H9 (cell line): Measurements from ENCODE around the gene COL27A1. TPM values are rescaled to one million over a fixed set of nuclear protein-coding genes. Genes with fewer than 3 reads are reported as not detected.

Source experiments
- DNase-seq: peaks from one replicate; pipeline ENCODE4 v3.0.0-alpha.2; 2017
- H2AFZ ChIP-seq: one replicate; pipeline ENCODE4 v1.6.1; 2013; ENCODE audit warnings: mild to moderate bottlenecking, low read length, control low read depth, moderate library complexity
- H2AK5ac ChIP-seq: 2 replicates; pipeline ENCODE4 v1.6.1; 2013; ENCODE audit warnings: low read length, control low read depth, mixed read lengths; ENCODE audit not compliant: insufficient read length
- H2BK120ac ChIP-seq: one replicate; pipeline ENCODE4 v1.6.1; 2013; ENCODE audit warnings: low read depth, mild to moderate bottlenecking, low read length, control low read depth, inconsistent platforms; ENCODE audit not compliant: poor library complexity, severe bottlenecking
- H2BK12ac ChIP-seq: 2 replicates; pipeline ENCODE4 v1.6.1; 2013; ENCODE audit warnings: low read length, control low read depth, mixed read lengths, low read depth; ENCODE audit not compliant: insufficient read length
- H2BK15ac ChIP-seq: 2 replicates; pipeline ENCODE4 v1.6.1; 2013; ENCODE audit warnings: low read depth, low read length, control low read depth
- H2BK20ac ChIP-seq: one replicate; pipeline ENCODE4 v1.6.1; 2013; ENCODE audit warnings: low read depth, mild to moderate bottlenecking, low read length, control low read depth, inconsistent platforms; ENCODE audit not compliant: poor library complexity, severe bottlenecking
- H2BK5ac ChIP-seq: 2 replicates; pipeline ENCODE4 v1.6.1; 2013; ENCODE audit warnings: low read length, control low read depth, mixed read lengths; ENCODE audit not compliant: insufficient read length
- H3K14ac ChIP-seq: 2 replicates; pipeline ENCODE4 v1.6.1; 2013; ENCODE audit warnings: low read length, control low read depth; ENCODE audit not compliant: insufficient read depth
- H3K18ac ChIP-seq: 2 replicates; pipeline ENCODE4 v1.6.1; 2013; ENCODE audit warnings: low read depth, mild to moderate bottlenecking, mixed read lengths, low read length, control low read depth; ENCODE audit not compliant: insufficient read length
- H3K23ac ChIP-seq: 2 replicates; pipeline ENCODE4 v1.6.1; 2013; ENCODE audit warnings: low read length, control low read depth, mixed read lengths, low read depth; ENCODE audit not compliant: insufficient read length
- H3K23me2 ChIP-seq: 2 replicates; pipeline ENCODE4 v1.6.1; 2013; ENCODE audit warnings: low read depth, mild to moderate bottlenecking, mixed read lengths, low read length, control low read depth; ENCODE audit not compliant: insufficient read length, poor library complexity, severe bottlenecking
- H3K27ac ChIP-seq: 2 replicates; pipeline ENCODE4 v1.5.1; 2013; ENCODE audit warnings: low read length, control low read depth, mixed read lengths, low read depth; ENCODE audit not compliant: insufficient read length
- H3K27me3 ChIP-seq: 2 replicates; pipeline ENCODE4 v1.6.1; 2013; ENCODE audit warnings: low read length, control low read depth, inconsistent platforms; ENCODE audit not compliant: insufficient read depth
- H3K4ac ChIP-seq: 2 replicates; pipeline ENCODE4 v1.6.1; 2013; ENCODE audit warnings: low read depth, mild to moderate bottlenecking, control low read depth, inconsistent platforms, low read length, moderate library complexity
- H3K4me1 ChIP-seq: 2 replicates; pipeline ENCODE4 v1.6.1; 2013; ENCODE audit warnings: low read length, control low read depth, inconsistent platforms; ENCODE audit not compliant: insufficient read depth
- H3K4me2 ChIP-seq: 2 replicates; pipeline ENCODE4 v1.6.1; 2013; ENCODE audit warnings: low read length, control low read depth, mixed read lengths; ENCODE audit not compliant: insufficient read length, insufficient read depth
- H3K56ac ChIP-seq: 2 replicates; pipeline ENCODE4 v1.6.1; 2013; ENCODE audit warnings: low read depth, mild to moderate bottlenecking, mixed read lengths, low read length, control low read depth; ENCODE audit not compliant: insufficient read length
- H3K79me1 ChIP-seq: 2 replicates; pipeline ENCODE4 v1.6.1; 2013; ENCODE audit warnings: low read depth, mild to moderate bottlenecking, moderate library complexity, low read length, control low read depth, inconsistent platforms; ENCODE audit not compliant: insufficient read depth, poor library complexity, severe bottlenecking
- H3K79me2 ChIP-seq: 2 replicates; pipeline ENCODE4 v1.6.1; 2013; ENCODE audit warnings: low read length, control low read depth, inconsistent platforms; ENCODE audit not compliant: insufficient read depth
- H3K9ac ChIP-seq: 2 replicates; pipeline ENCODE4 v1.6.1; 2013; ENCODE audit warnings: low read length, control low read depth, mixed read lengths; ENCODE audit not compliant: insufficient read length; ENCODE audit errors: extremely low read depth
- H3K9me3 ChIP-seq: one replicate; pipeline ENCODE4 v1.6.1; 2013; ENCODE audit warnings: low read depth, low read length, inconsistent platforms; ENCODE audit not compliant: control insufficient read depth
- H3T11ph ChIP-seq: one replicate; pipeline ENCODE4 v1.6.1; 2013; ENCODE audit warnings: mild to moderate bottlenecking, low read length, control low read depth, inconsistent platforms
- H4K20me1 ChIP-seq: one replicate; pipeline ENCODE4 v1.6.1; 2013; ENCODE audit not compliant: control insufficient read depth, insufficient read length, insufficient read depth
- H4K5ac ChIP-seq: 2 replicates; pipeline ENCODE4 v1.6.1; 2013; ENCODE audit warnings: low read depth, mild to moderate bottlenecking, mixed read lengths, low read length, control low read depth; ENCODE audit not compliant: insufficient read length
- H4K8ac ChIP-seq: replicated peaks from 2 replicates; pipeline ENCODE4 v1.6.1; 2013; ENCODE audit warnings: low read length, control low read depth, mixed read lengths, low read depth; ENCODE audit not compliant: insufficient read length
- H4K91ac ChIP-seq: 2 replicates; pipeline ENCODE4 v1.6.1; 2013; ENCODE audit warnings: low read depth, mild to moderate bottlenecking, moderate library complexity, mixed read lengths, low read length, control low read depth; ENCODE audit not compliant: insufficient read length
- H3K27ac Mint-ChIP-seq, 3 experiments: 2 replicates in 2 of 3; 3 replicates in 1 of 3; pipeline ENCODE4 v1.8.0; 2020 to 2021; ENCODE audit warnings: mixed read lengths in 3 of 3, mild to moderate bottlenecking in 1 of 3, moderate library complexity in 1 of 3
- H3K27me3 Mint-ChIP-seq: 2 replicates; pipeline ENCODE4 v1.8.0; 2021; ENCODE audit warnings: low read depth, mild to moderate bottlenecking, moderate library complexity, mixed read lengths
- H3K36me3 Mint-ChIP-seq, 3 experiments: 2 replicates in 2 of 3; 3 replicates in 1 of 3; pipeline ENCODE4 v1.8.0; 2020 to 2021; ENCODE audit warnings: low read depth in 3 of 3, mixed read lengths in 3 of 3; ENCODE audit not compliant: insufficient read depth in 1 of 3
- H3K4me1 Mint-ChIP-seq, 2 experiments: 2 replicates each; pipeline ENCODE4 v1.8.0; 2020; ENCODE audit warnings: mixed read lengths in 2 of 2
- H3K4me3 Mint-ChIP-seq, 2 experiments: 2 replicates in 1 of 2; 3 replicates in 1 of 2; pipeline ENCODE4 v1.8.0; 2020 to 2021; ENCODE audit warnings: mild to moderate bottlenecking in 2 of 2, mixed read lengths in 2 of 2, moderate library complexity in 1 of 2
- H3K9me3 Mint-ChIP-seq, 2 experiments: 2 replicates in 1 of 2; 3 replicates in 1 of 2; pipeline ENCODE4 v1.8.0; 2020; ENCODE audit warnings: mild to moderate bottlenecking in 2 of 2, mixed read lengths in 2 of 2, moderate library complexity in 1 of 2
- CTCF ChIP-seq: fragments of 200-600 bp; sonication (generic); conservative IDR thresholded peaks from 3 replicates; pipeline ENCODE4 v1.8.0; 2021; ENCODE audit warnings: antibody characterized with exemption, mild to moderate bottlenecking
- WGBS: extraction: QIAGEN DNeasy Blood & Tissue Kit; methylation state at CpG from one replicate; pipeline ENCODE4 v1.1.7; 2013; ENCODE audit warnings: missing lambda C conversion rate, low lambda C conversion rate, mixed read lengths; ENCODE audit not compliant: insufficient read length; ENCODE audit errors: extremely low coverage; 5-methylcytosine and 5-hydroxymethylcytosine counted together
- total RNA-seq: library from RNA; stranded (reverse); gene quantifications from 2 replicates; pipeline ENCODE4 v1.2.1, GENCODE V29; 2021

COL27A1 gene
- total RNA-seq, 1 experiment from 2014 or later = 17.9 TPM

GRCh38 chr9:114125476-114126013 is 29.8 kb upstream of the COL27A1 start:
- Histone ChIP-seq H3K23ac (no peak overlapping the region), H3K23me2 (no peaks in the 10 kb centered on the region), H2BK15ac (no peak overlapping the region), H3K4me1 (no peaks in the 10 kb centered on the region), H2BK20ac (no peak overlapping the region), H4K91ac (no peak overlapping the region), H2AFZ (no peak overlapping the region), H3K14ac (no peak overlapping the region), H2BK120ac (no peak overlapping the region), H4K20me1 (no peaks in the 10 kb centered on the region), H3K18ac (no peak overlapping the region), H3K9me3 (no peaks in the 10 kb centered on the region), H3K79me2 (no peaks in the 10 kb centered on the region), H2BK5ac (no peak overlapping the region), H3K27ac (no peak overlapping the region), H3K4me2 (no peak overlapping the region), H3K79me1 (no peaks in the 10 kb centered on the region), H3K27me3 (no peaks in the 10 kb centered on the region; the same call in 1 of the 2 replicates), H4K5ac (no peak overlapping the region), H3K4ac (no peak overlapping the region), H3K9ac (no peak overlapping the region), H2BK12ac (no peak overlapping the region), H2AK5ac (no peak overlapping the region), H4K8ac (no peak overlapping the region), H3T11ph (no peak overlapping the region), H3K56ac (no peak overlapping the region)
- peaks cover 7 to 29% of the 10 kb centered on the region in 2 experiments for H3K4me1 Mint-ChIP-seq
- no CpG with 5 or more reads among the region's 10 CpGs for WGBS
- no peaks in the 10 kb centered on the region; a peak in 1 of 7 replicates for H3K36me3 Mint-ChIP-seq
- peaks cover 48% of the 10 kb centered on the region for H3K27me3 Mint-ChIP-seq
- no peak for TF ChIP-seq CTCF
- H3K9me3 Mint-ChIP-seq = peaks cover 0 to 3% of the 10 kb centered on the region in 2 experiments; a peak in 2 of 5 replicates
- H3K4me3 Mint-ChIP-seq = no peak overlapping the region
- no peak for DNase-seq
- no peak overlapping the region for H3K27ac Mint-ChIP-seq
